B cell (primary cell): ENCODE measurements around the gene WRNIP1. TPM values are rescaled to one million over a fixed set of nuclear protein-coding genes. Genes with fewer than 3 reads are reported as not detected.

Experiments used
- ATAC-seq: fragments of 200-7000 bp; cut with Tn5 transposase; one replicate; pipeline ENCODE4 v1.10.0; 2021; ENCODE audit warnings: low read depth, mild to moderate bottlenecking, moderate number of reproducible peaks, moderate library complexity
- CTCF ChIA-PET: fragments of 350-600 bp; sonication (Branson Sonifier 250); formaldehyde crosslinking; loops from one replicate; lab custom pipeline; 2021; ENCODE audit warnings: antibody characterized with exemption, inconsistent platforms; lab: Charles Lee
- POLR2A ChIA-PET: fragments of 350-600 bp; sonication (Branson Sonifier 250); formaldehyde crosslinking; loops from one replicate; lab custom pipeline; 2021; ENCODE audit warnings: antibody characterized with exemption; lab: Charles Lee
- DNase-seq: peaks from one replicate; pipeline ENCODE4 v3.0.0; 2013
- H2AFZ ChIP-seq: 2 replicates; pipeline ENCODE4 v1.6.1; 2012; ENCODE audit warnings: mild to moderate bottlenecking, low read depth, low read length; ENCODE audit not compliant: insufficient read depth, poor library complexity, severe bottlenecking
- H3K27ac ChIP-seq, 2 donors: 1 replicate in 1 of 2; 2 replicates in 1 of 2; pipeline ENCODE4 v1.5.1; 2012 to 2013; ENCODE audit warnings: low read length in 2 of 2, mild to moderate bottlenecking in 2 of 2, moderate library complexity in 1 of 2
- H3K27me3 ChIP-seq, 4 experiments: fragments of 200-600 bp in 1 of 4; sonication (generic) in 1 of 4; replicated peaks in 1 of 4; 1 replicate in 2 of 4; 2 replicates in 2 of 4; pipeline versions ENCODE4 v1.6.1 to v1.7.0; 2013 to 2016; ENCODE audit warnings: low read length in 3 of 4, mild to moderate bottlenecking in 2 of 4, mixed read lengths in 1 of 4, moderate library complexity in 1 of 4; ENCODE audit not compliant: insufficient read depth in 4 of 4, control insufficient read depth in 3 of 4; ENCODE audit errors: control extremely low read depth in 1 of 4
- H3K36me3 ChIP-seq, 2 experiments: replicated peaks in 1 of 2; 1 replicate in 1 of 2; 2 replicates in 1 of 2; pipeline versions ENCODE4 v1.6.1 to v1.7.1; 2013; ENCODE audit warnings: low read length in 1 of 2; ENCODE audit not compliant: insufficient read depth in 2 of 2, control insufficient read depth in 1 of 2; ENCODE audit errors: control extremely low read depth in 1 of 2, extremely low read depth in 1 of 2
- H3K4me1 ChIP-seq, 2 donors: fragments of 200-600 bp in 1 of 2; sonication (generic) in 1 of 2; 1 replicate in 1 of 2; 2 replicates in 1 of 2; pipeline versions ENCODE4 v1.5.1 to v1.6.1; 2013 to 2017; ENCODE audit warnings: low read length in 2 of 2; ENCODE audit not compliant: control insufficient read depth in 2 of 2, insufficient read depth in 2 of 2
- H3K4me2 ChIP-seq: replicated peaks from 2 replicates; pipeline ENCODE3; 2012; ENCODE audit warnings: mild to moderate bottlenecking, low read depth, low read length; ENCODE audit not compliant: poor library complexity, severe bottlenecking
- H3K4me3 ChIP-seq, 5 experiments: fragments of 200-600 bp in 1 of 5; sonication (generic) in 1 of 5; 1 replicate in 3 of 5; 2 replicates in 2 of 5; pipeline versions ENCODE4 v1.5.1 to v1.7.0; 2011 to 2016; ENCODE audit warnings: low read length in 4 of 5, mild to moderate bottlenecking in 4 of 5, low read depth in 2 of 5, control low read depth in 1 of 5, moderate library complexity in 1 of 5; ENCODE audit not compliant: insufficient read depth in 1 of 5; ENCODE audit errors: control extremely low read depth in 1 of 5, extremely low read depth in 1 of 5
- H3K79me2 ChIP-seq: fragments of 200-600 bp; sonication (generic); one replicate; pipeline ENCODE4 v1.6.0; 2016; ENCODE audit warnings: low read length; ENCODE audit not compliant: control insufficient read depth, insufficient read depth
- H3K9ac ChIP-seq: fragments of 200-600 bp; sonication (generic); 2 replicates; pipeline ENCODE4 v1.6.1; 2017; ENCODE audit warnings: mild to moderate bottlenecking, low read length, moderate library complexity
- H3K9me3 ChIP-seq, 3 donors: one replicate each; pipeline versions ENCODE4 v1.6.1 to v1.7.1; 2013; ENCODE audit warnings: low read length in 2 of 3; ENCODE audit not compliant: control insufficient read depth in 2 of 3, insufficient read depth in 1 of 3; ENCODE audit errors: control extremely low read depth in 1 of 3
- H4K20me1 ChIP-seq: 2 replicates; pipeline ENCODE4 v1.6.0; 2012; ENCODE audit warnings: mild to moderate bottlenecking, low read length; ENCODE audit not compliant: insufficient read depth, control insufficient read depth, poor library complexity, severe bottlenecking
- H3K27ac Mint-ChIP-seq: one replicate; pipeline ENCODE4 v1.8.0; 2021; ENCODE audit warnings: mixed read lengths
- H3K27me3 Mint-ChIP-seq: one replicate; pipeline ENCODE4 v1.8.0; 2021; ENCODE audit warnings: mixed read lengths
- H3K4me1 Mint-ChIP-seq: one replicate; pipeline ENCODE4 v1.8.0; 2021; ENCODE audit warnings: mixed read lengths
- H3K4me3 Mint-ChIP-seq: one replicate; pipeline ENCODE4 v1.8.0; 2021; ENCODE audit warnings: mixed read lengths
- H3K9me3 Mint-ChIP-seq: one replicate; pipeline ENCODE4 v1.8.0; 2022; ENCODE audit warnings: mixed read lengths; ENCODE audit not compliant: insufficient read depth
- EZH2 ChIP-seq: IDR thresholded peaks from 2 replicates; pipeline ENCODE4 v1.6.1; 2012; ENCODE audit warnings: borderline replicate concordance, low read depth, mild to moderate bottlenecking, moderate library complexity, low read length; ENCODE audit not compliant: insufficient read depth, poor library complexity, severe bottlenecking
- WGBS: methylation state at CpG from one replicate; pipeline ENCODE4 v1.1.5; 2013; ENCODE audit warnings: missing lambda C conversion rate; ENCODE audit not compliant: insufficient coverage; 5-methylcytosine and 5-hydroxymethylcytosine counted together
- intact Hi-C: fragments of 100-400 bp; cut with micrococcal nuclease; formaldehyde crosslinking; loops from one replicate; pipeline ENCODE4 v1.10.0; 2022
- polyA plus RNA-seq: library from polyadenylated mRNA; depleted of rRNA; stranded (reverse); fragments of >200 nt; gene quantifications from 2 replicates; pipeline ENCODE4 v1.2.3, GENCODE V29; 2012
- total RNA-seq, 2 donors: library from RNA; stranded (reverse); fragments of 120-200 nt in 1 of 2; gene quantifications; 1 replicate in 1 of 2; 2 replicates in 1 of 2; pipeline versions ENCODE4 v1.2.3 to v1.2.4, GENCODE V29; 2013 to 2022
- TF ChIP-seq, protein P1 (sequence below): fragments of 200-600 bp; IDR thresholded peaks from one replicate; pipeline ENCODE4 v1.8.0; 2022; ENCODE audit warnings: antibody characterized with exemption, mild to moderate bottlenecking

Gene WRNIP1
- total and polyA plus RNA-seq, 2 donors (not counting 1 experiment from before 2014, with no cell fraction given) = 32.6 to 35.2 TPM

DNA sequence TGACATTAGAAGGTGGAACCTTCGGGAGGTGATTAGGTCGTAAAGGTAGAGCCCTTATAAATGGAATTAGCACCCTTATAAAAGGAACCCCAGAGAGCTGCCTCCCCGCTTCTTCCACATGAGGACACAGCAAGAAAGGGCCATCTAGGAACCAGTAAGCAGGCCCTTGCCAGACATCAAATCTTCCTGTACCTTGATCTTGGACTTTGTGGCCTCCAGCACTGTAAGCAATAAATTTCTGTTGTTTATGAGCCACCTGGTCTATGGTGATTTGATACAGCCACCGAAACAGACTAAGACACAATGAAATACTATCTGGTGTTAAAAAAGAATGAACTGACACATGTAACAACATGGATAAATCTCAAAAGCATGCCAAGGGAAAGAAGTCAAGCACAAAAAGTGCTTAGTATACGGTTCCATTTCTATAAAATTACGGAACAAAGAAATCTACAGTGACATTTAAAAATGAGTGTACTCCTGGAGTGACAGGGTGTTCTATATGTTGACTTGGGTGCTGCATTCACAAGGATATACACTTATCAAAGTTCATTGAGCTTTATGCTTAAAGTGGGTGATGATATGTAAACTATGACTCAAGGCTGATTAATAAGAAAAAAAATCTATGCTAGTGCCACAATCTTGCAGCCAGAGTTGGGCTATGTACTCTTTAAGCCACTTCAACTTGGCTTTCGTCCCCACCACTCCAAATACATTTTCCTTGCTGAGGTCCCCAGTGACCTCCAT, 58.1 kb downstream of the WRNIP1 start:
- H3K4me3 Mint-ChIP-seq = no peak overlapping the region
- no peak overlapping the region for H2AFZ ChIP-seq
- H3K4me2 ChIP-seq = no peak overlapping the region
- no peak overlapping the region for H3K4me3 ChIP-seq
- 100% methylated on average over 3 of the region's 7 CpGs for WGBS
- H3K27me3 Mint-ChIP-seq = peaks cover 3% of the 10 kb centered on the region
- CTCF ChIA-PET = interaction anchor here (1.1 kb wide), 2 partner anchors 32 to 110 kb away, joined by 3 read pairs; no protein-coding TSS in a partner anchor
- intact Hi-C loops = no loop called here
- H4K20me1 ChIP-seq = no peaks in the 10 kb centered on the region
- H3K9me3 ChIP-seq = no peaks in the 10 kb centered on the region
- H3K79me2 ChIP-seq = no peaks in the 10 kb centered on the region
- DNase-seq (no peak), ATAC-seq (no peak)
- no peak overlapping the region for H3K27ac ChIP-seq
- no peaks in the 10 kb centered on the region for H3K9me3 Mint-ChIP-seq
- POLR2A ChIA-PET = no interaction called here
- no peaks in the 10 kb centered on the region for H3K4me1 ChIP-seq
- no peaks in the 10 kb centered on the region for H3K36me3 ChIP-seq
- H3K4me1 Mint-ChIP-seq = no peaks in the 10 kb centered on the region
- H3K27me3 ChIP-seq = no peaks in the 10 kb centered on the region
- TF ChIP-seq, protein P1, sequence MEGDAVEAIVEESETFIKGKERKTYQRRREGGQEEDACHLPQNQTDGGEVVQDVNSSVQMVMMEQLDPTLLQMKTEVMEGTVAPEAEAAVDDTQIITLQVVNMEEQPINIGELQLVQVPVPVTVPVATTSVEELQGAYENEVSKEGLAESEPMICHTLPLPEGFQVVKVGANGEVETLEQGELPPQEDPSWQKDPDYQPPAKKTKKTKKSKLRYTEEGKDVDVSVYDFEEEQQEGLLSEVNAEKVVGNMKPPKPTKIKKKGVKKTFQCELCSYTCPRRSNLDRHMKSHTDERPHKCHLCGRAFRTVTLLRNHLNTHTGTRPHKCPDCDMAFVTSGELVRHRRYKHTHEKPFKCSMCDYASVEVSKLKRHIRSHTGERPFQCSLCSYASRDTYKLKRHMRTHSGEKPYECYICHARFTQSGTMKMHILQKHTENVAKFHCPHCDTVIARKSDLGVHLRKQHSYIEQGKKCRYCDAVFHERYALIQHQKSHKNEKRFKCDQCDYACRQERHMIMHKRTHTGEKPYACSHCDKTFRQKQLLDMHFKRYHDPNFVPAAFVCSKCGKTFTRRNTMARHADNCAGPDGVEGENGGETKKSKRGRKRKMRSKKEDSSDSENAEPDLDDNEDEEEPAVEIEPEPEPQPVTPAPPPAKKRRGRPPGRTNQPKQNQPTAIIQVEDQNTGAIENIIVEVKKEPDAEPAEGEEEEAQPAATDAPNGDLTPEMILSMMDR = no peak
- TF ChIP-seq EZH2 = no peak
- no peak overlapping the region for H3K27ac Mint-ChIP-seq
- H3K9ac ChIP-seq = no peak overlapping the region

DNA sequence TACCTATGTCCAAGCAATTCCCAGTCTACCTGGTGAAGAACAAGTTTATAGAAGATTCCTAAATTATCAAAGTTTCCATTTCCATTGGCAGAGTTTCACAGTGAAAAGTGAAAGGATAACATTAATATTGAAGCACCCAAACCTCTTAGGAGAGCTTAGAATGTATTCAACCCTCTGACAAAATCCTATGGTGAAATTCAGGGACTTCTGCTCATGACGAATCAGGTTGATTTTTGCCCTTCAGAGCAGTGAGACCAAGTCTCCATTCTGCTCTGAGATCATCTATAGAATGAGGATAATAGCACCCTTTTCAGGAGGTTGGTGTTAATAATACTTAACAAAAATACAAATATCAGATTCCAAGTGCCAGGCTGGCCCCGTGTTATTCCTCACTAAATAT, 60.9 kb downstream of the WRNIP1 start:
- CTCF ChIA-PET = no interaction called here
- no peak overlapping the region for H3K9ac ChIP-seq
- WGBS = no CpG with 5 or more reads among the region's 2 CpGs
- DNase-seq (no peak), ATAC-seq (no peak)
- H2AFZ ChIP-seq = no peak overlapping the region
- no peaks in the 10 kb centered on the region for H3K36me3 ChIP-seq
- intact Hi-C loops = no loop called here
- no peak for TF ChIP-seq EZH2
- TF ChIP-seq, protein P1 = no peak
- no peak overlapping the region for H3K4me2 ChIP-seq
- POLR2A ChIA-PET = no interaction called here
- no peaks in the 10 kb centered on the region for H4K20me1 ChIP-seq
- H3K79me2 ChIP-seq = no peaks in the 10 kb centered on the region
- H3K27me3 ChIP-seq = no peaks in the 10 kb centered on the region
- no peaks in the 10 kb centered on the region for H3K9me3 ChIP-seq
- H3K4me1 ChIP-seq = no peaks in the 10 kb centered on the region
- no peak overlapping the region for H3K4me3 ChIP-seq
- H3K4me3 Mint-ChIP-seq = no peak overlapping the region
- no peak overlapping the region for H3K27ac Mint-ChIP-seq
- no peaks in the 10 kb centered on the region for H3K9me3 Mint-ChIP-seq
- H3K27me3 Mint-ChIP-seq = no peaks in the 10 kb centered on the region
- no peaks in the 10 kb centered on the region for H3K4me1 Mint-ChIP-seq
- H3K27ac ChIP-seq = no peak overlapping the region
